A549 treated with CpdA at 1 μM for 4 hours (cell line): ENCODE results near the gene ARID1B. TPM values are rescaled to one million over a fixed set of nuclear protein-coding genes. Genes with fewer than 3 reads are reported as not detected.

ENCODE experiments used
- total RNA-seq: library from RNA; stranded (reverse); fragments of 200-300 nt; extraction: Qiagen RNA extraction; gene quantifications from 5 replicates; pipeline ENCODE4 v1.2.3, GENCODE V29; 2022; ENCODE audit warnings: low read depth

Gene ARID1B
- total RNA-seq = 14.6 to 16.6 TPM (median 16.2 TPM) in 5 replicates

GRCh38 chr6:156776840-156777576, at the start of gene ARID1B:
Gene ARID1B (plus strand): TSS chr6:156777378. CDS start chr6:156777681, 303 bp downstream.

